ENCODE results near the gene SIGLEC10. TPM values are rescaled to one million over a fixed set of nuclear protein-coding genes. Genes with fewer than 3 reads are reported as not detected.

Gene SIGLEC10
- total RNA-seq, 1 experiment from 2014 or later = not detected

- CTCF ChIA-PET = no interaction called here
- Histone ChIP-seq H3K27me3 (ENCODE audit: control insufficient read depth, insufficient read depth, low read length) (no peaks in the 10 kb centered on the region), H3K4me1 (ENCODE audit: control insufficient read depth, insufficient read depth, low read length) (0 out of 2 replicates have a peak, but pooled peaks cover 4% of the 10 kb centered on the region), H3K36me3 (ENCODE audit: control insufficient read depth, insufficient read depth, low read length) (no peaks in the 10 kb centered on the region), H3K9me3 (ENCODE audit: control insufficient read depth, insufficient read depth, low read depth, low read length) (no peaks in the 10 kb centered on the region), H3K27ac (ENCODE audit: low read length) (no peak overlapping the region), H3K4me3 (ENCODE audit: low read depth in 2 of 2, low read length in 2 of 2) (no peak overlapping the region)
- no TSS peak for BruUV-seq (replicated peaks)
- intact Hi-C loops (cut with micrococcal nuclease; ENCODE audit: unreplicated experiment) = no loop called here
- in situ Hi-C loops (cut with HindIII; ENCODE audit: low pct_unique_long_range_greater_than_20kb, low sequenced_read_pairs) = no loop called here
- ATAC-seq (no peak), DNase-seq (ENCODE audit: low read depth, low spot score) (no peak)
- TF ChIP-seq REST (IDR thresholded peaks at IDR 0.05; ENCODE audit: insufficient read depth in 1 of 2, low read depth in 2 of 2, low read length in 1 of 2) (no peak), SIN3A (IDR thresholded peaks at IDR 0.05; ENCODE audit: borderline replicate concordance, insufficient read depth, low read depth, low read length) (no peak), TCF7L2 (IDR thresholded peaks at IDR 0.05; ENCODE audit: low read depth, low read length) (no peak), CTCF (IDR thresholded peaks at IDR 0.05) (no peak), POLR2AphosphoS5 (IDR thresholded peaks at IDR 0.05; ENCODE audit: low read depth, low read length) (no peak)
- POLR2A ChIA-PET = no interaction called here
Observed at GRCh38 chr19:51372021-51372648, 45.3 kb downstream of the SIGLEC10 start.

- in situ Hi-C loops (cut with HindIII; ENCODE audit: low pct_unique_long_range_greater_than_20kb, low sequenced_read_pairs) = no loop called here
- no TSS peak for BruUV-seq (replicated peaks)
- ChIA-PET CTCF (no interaction called here), POLR2A (no interaction called here)
- DNase-seq (ENCODE audit: low read depth, low spot score) (no peak), ATAC-seq (no peak)
- Histone ChIP-seq H3K27ac (ENCODE audit: low read length) (no peak overlapping the region), H3K27me3 (ENCODE audit: control insufficient read depth, insufficient read depth, low read length) (no peaks in the 10 kb centered on the region), H3K4me1 (ENCODE audit: control insufficient read depth, insufficient read depth, low read length) (0 out of 2 replicates have a peak, but pooled peaks cover 4% of the 10 kb centered on the region), H3K36me3 (ENCODE audit: control insufficient read depth, insufficient read depth, low read length) (peaks cover 3% of the 10 kb centered on the region; the same call in 1 of the 2 replicates), H3K4me3 (ENCODE audit: low read depth in 2 of 2, low read length in 2 of 2) (no peak overlapping the region), H3K9me3 (ENCODE audit: control insufficient read depth, insufficient read depth, low read depth, low read length) (no peaks in the 10 kb centered on the region)
- intact Hi-C loops (cut with micrococcal nuclease; ENCODE audit: unreplicated experiment) = no loop called here
- TF ChIP-seq CTCF (IDR thresholded peaks at IDR 0.05) (no peak), POLR2AphosphoS5 (IDR thresholded peaks at IDR 0.05; ENCODE audit: low read depth, low read length) (no peak), TCF7L2 (IDR thresholded peaks at IDR 0.05; ENCODE audit: low read depth, low read length) (no peak), REST (IDR thresholded peaks at IDR 0.05; ENCODE audit: insufficient read depth in 1 of 2, low read depth in 2 of 2, low read length in 1 of 2) (no peak), SIN3A (IDR thresholded peaks at IDR 0.05; ENCODE audit: borderline replicate concordance, insufficient read depth, low read depth, low read length) (no peak)
Observed at GRCh38 chr19:51371186-51371690, 46.2 kb downstream of the SIGLEC10 start.
